HepG2 (cell line): ENCODE data around the gene OR2V2. TPM values are rescaled to one million over a fixed set of nuclear protein-coding genes. Genes with fewer than 3 reads are reported as not detected.

Experiments used
- ATAC-seq: fragments of 200-7000 bp; cut with Tn5 transposase; 3 replicates; pipeline ENCODE4 v1.9.1; 2020; ENCODE audit warnings: mild to moderate bottlenecking, moderate library complexity
- BruUV-seq: library from RNA; stranded (reverse); fragments of 400-500 nt; replicated peaks from 2 replicates; lab custom pipeline; 2021; lab: Mats Ljungman, UMichigan
- CTCF ChIA-PET: fragments of 300-600 bp; formaldehyde crosslinking; extraction: SDS; loops from one replicate; lab custom pipeline; 2021; ENCODE audit warnings: low total read pairs, inconsistent platforms, low intra/inter-chr PET ratio; lab: Yijun Ruan, JAX
- POLR2A ChIA-PET: fragments of 350-600 bp; sonication (Branson Sonifier 250); formaldehyde crosslinking; loops from one replicate; lab custom pipeline; 2020; ENCODE audit warnings: antibody characterized with exemption, inconsistent platforms; lab: Yijun Ruan, JAX
- DNase-seq: peaks from one replicate; pipeline ENCODE4 v3.0.0-alpha.2; 2015; ENCODE audit warnings: low spot score
- FAIRE-seq: peaks from 3 replicates; lab custom pipeline; 2011; peaks lifted over from hg19 to GRCh38; lab: Jason Lieb, UNC
- H2AFZ ChIP-seq: one replicate; pipeline ENCODE4 v1.6.1; 2011; ENCODE audit warnings: low read length, inconsistent platforms
- H3K27ac ChIP-seq: fragments of 300-600 bp; 3 replicates; pipeline ENCODE4 v1.8.0; 2011; ENCODE audit warnings: mixed run types, mild to moderate bottlenecking, mixed read lengths, low read length, inconsistent platforms; ENCODE audit not compliant: insufficient read depth; ENCODE audit errors: extremely low read length
- H3K27me3 ChIP-seq, 2 experiments: fragments of 200-600 bp in 1 of 2; 2 replicates in 1 of 2; 3 replicates in 1 of 2; pipeline versions ENCODE4 v1.6.0 to v1.8.0; 2011; ENCODE audit warnings: low read length in 2 of 2, mild to moderate bottlenecking in 2 of 2, moderate library complexity in 2 of 2, inconsistent platforms in 1 of 2; ENCODE audit not compliant: insufficient read depth in 2 of 2, control insufficient read depth in 1 of 2
- H3K36me3 ChIP-seq, 2 experiments: fragments of 200-600 bp in 1 of 2; replicated peaks in 1 of 2; 2 replicates in 1 of 2; 3 replicates in 1 of 2; pipeline versions ENCODE4 v1.5.1 to v1.8.0; 2011; ENCODE audit warnings: low read length in 2 of 2, inconsistent platforms in 1 of 2; ENCODE audit not compliant: insufficient read depth in 2 of 2, control insufficient read depth in 1 of 2
- H3K4me1 ChIP-seq: 2 replicates; pipeline ENCODE4 v1.5.1; 2012; ENCODE audit warnings: low read length, inconsistent platforms; ENCODE audit not compliant: insufficient read depth
- H3K4me2 ChIP-seq: 2 replicates; pipeline ENCODE4 v1.6.0; 2011; ENCODE audit warnings: low read depth, low read length, inconsistent platforms
- H3K4me3 ChIP-seq, 3 experiments: fragments of 200-600 bp in 1 of 3; sonication (generic), shearing (Covaris generic) in 1 of 3; replicated peaks in 1 of 3; 2 replicates each; pipeline ENCODE4 v1.5.1; 2011 to 2016; ENCODE audit warnings: low read length in 3 of 3, inconsistent platforms in 2 of 3, low read depth in 2 of 3, mild to moderate bottlenecking in 2 of 3, control low read depth in 1 of 3, mixed read lengths in 1 of 3; ENCODE audit not compliant: insufficient read depth in 1 of 3
- H3K79me2 ChIP-seq: one replicate; pipeline ENCODE4 v1.6.1; 2011; ENCODE audit warnings: low read length, inconsistent platforms; ENCODE audit not compliant: insufficient read depth
- H3K9ac ChIP-seq: 2 replicates; pipeline ENCODE4 v1.6.0; 2011; ENCODE audit warnings: mild to moderate bottlenecking, low read depth, low read length, inconsistent platforms; ENCODE audit not compliant: insufficient read depth
- H3K9me3 ChIP-seq: 2 replicates; pipeline ENCODE4 v1.5.1; 2012; ENCODE audit warnings: mild to moderate bottlenecking, low read length
- H4K20me1 ChIP-seq: 2 replicates; pipeline ENCODE4 v1.6.0; 2011; ENCODE audit warnings: inconsistent platforms, mild to moderate bottlenecking, low read length, moderate library complexity; ENCODE audit not compliant: insufficient read depth
- ARNT2 ChIP-seq: sonication (generic); formaldehyde crosslinking; IDR thresholded peaks from 2 replicates; pipeline ENCODE4 v1.8.0; 2022; ENCODE audit warnings: mild to moderate bottlenecking, low read depth, missing genetic modification reagents, moderate library complexity
- DDIT3 ChIP-seq: sonication (generic); formaldehyde crosslinking; IDR thresholded peaks from 2 replicates; pipeline ENCODE4 v1.4.0; 2020; ENCODE audit warnings: mild to moderate bottlenecking, missing genetic modification reagents
- FOSL2 ChIP-seq: sonication (generic); formaldehyde crosslinking; IDR thresholded peaks from 2 replicates; pipeline ENCODE4 v1.4.0; 2020; ENCODE audit warnings: missing genetic modification reagents
- MAFF ChIP-seq: IDR thresholded peaks from 2 replicates; pipeline ENCODE4 v1.6.1; 2011; ENCODE audit warnings: low read depth, low read length, improper control_type of control experiment
- SP140L ChIP-seq: sonication (generic); formaldehyde crosslinking; IDR thresholded peaks from 2 replicates; pipeline ENCODE4 v1.4.0; 2020; ENCODE audit warnings: missing genetic modification reagents, borderline replicate concordance
- SRSF4 ChIP-seq: fragments of 200-400 bp; formaldehyde crosslinking; IDR thresholded peaks from one replicate; pipeline ENCODE4 v1.6.1; 2018; ENCODE audit warnings: mild to moderate bottlenecking, low read depth, low read length, moderate library complexity; ENCODE audit not compliant: poor library complexity, severe bottlenecking
- SSRP1 ChIP-seq: IDR thresholded peaks from 2 replicates; pipeline ENCODE4 v1.6.1; 2016; ENCODE audit warnings: control low read depth
- TARDBP ChIP-seq: sonication (generic); formaldehyde crosslinking; IDR thresholded peaks from 2 replicates; pipeline ENCODE4 v1.8.0; 2022; ENCODE audit warnings: mild to moderate bottlenecking, missing genetic modification reagents
- TOE1 ChIP-seq: sonication (generic); formaldehyde crosslinking; IDR thresholded peaks from 2 replicates; pipeline ENCODE4 v1.4.0; 2020; ENCODE audit warnings: mild to moderate bottlenecking, missing genetic modification reagents
- ZNF740 ChIP-seq: sonication (generic); formaldehyde crosslinking; IDR thresholded peaks from 2 replicates; pipeline ENCODE4 v1.4.0; 2020; ENCODE audit warnings: missing genetic modification reagents
- WGBS: methylation state at CpG from one replicate; pipeline ENCODE4 v1.1.6; 2017; ENCODE audit warnings: low lambda C conversion rate; 5-methylcytosine and 5-hydroxymethylcytosine counted together
- in situ Hi-C: cut with HindIII; loops from 2 replicates; pipeline ENCODE4 v1.10.0; 2017; ENCODE audit warnings: low pct_unique_long_range_greater_than_20kb; ENCODE audit not compliant: extremely low pct_ligation_motif_present
- intact Hi-C: fragments of 100-400 bp; cut with micrococcal nuclease; formaldehyde crosslinking; loops from one replicate; pipeline ENCODE4 v1.10.0; 2022; ENCODE audit not compliant: unreplicated experiment
- polyA plus RNA-seq, 8 experiments: library from polyadenylated mRNA; depleted of rRNA in 3 of 8; stranded (reverse) in 7 of 8; unstranded in 1 of 8; fragments of >200 nt; fragmentation: Illumina TruSeq in 4 of 8; extraction: Trizol in 4 of 8; gene quantifications; 2 replicates each; pipeline versions ENCODE4 v1.2.1 to v1.2.3, GENCODE V29; 2011 to 2016; ENCODE audit warnings: low read depth in 4 of 8, missing spikeins in 1 of 8, mixed read lengths in 1 of 8; ENCODE audit not compliant: insufficient read depth in 1 of 8
- total RNA-seq, 5 experiments: library from RNA; depleted of rRNA; stranded (reverse); fragments of >200 nt; fragmentation: Illumina TruSeq; extraction: Trizol; gene quantifications; 2 replicates each; pipeline ENCODE4 v1.2.3, GENCODE V29; 2016; ENCODE audit warnings: low read depth in 1 of 5

The OR2V2 gene
- total and polyA plus RNA-seq, 2 of the 13 experiments (the other 11 are each of a cell fraction or from before 2014, with no cell fraction given), result not detected

- no TSS peak for BruUV-seq
- WGBS, result 25% methylated on average over 9 of the region's 12 CpGs
Measured at GRCh38 chr5:181199881-181200638, 52.7 kb downstream of the OR2V2 start.

GRCh38 chr5:181200816-181201215, 53.4 kb downstream of the OR2V2 start:
- no TSS peak for BruUV-seq
- no peaks in the 10 kb centered on the region for H4K20me1 ChIP-seq
- no peak for TF ChIP-seq SRSF4
- 18% methylated on average over 4 of the region's 4 CpGs for WGBS
- H2AFZ ChIP-seq, result no peak overlapping the region
- FAIRE-seq (no peak), ATAC-seq (no peak), DNase-seq (no peak)
- ChIA-PET POLR2A (interaction anchor here (1.4 to 7.4 kb wide), 2 partner anchors 9 kb away, joined by 6 to 104 read pairs; no protein-coding TSS in a partner anchor), CTCF (no interaction called here)
- H3K27me3 ChIP-seq, result peaks cover 7 to 82% of the 10 kb centered on the region in 2 experiments
- no peaks in the 10 kb centered on the region for H3K36me3 ChIP-seq
- no peak overlapping the region for H3K27ac ChIP-seq
- H3K79me2 ChIP-seq, result no peaks in the 10 kb centered on the region
- peaks cover 36% of the 10 kb centered on the region for H3K4me1 ChIP-seq
- H3K4me3 ChIP-seq, result no peak overlapping the region
- no peak overlapping the region for H3K4me2 ChIP-seq
- H3K9me3 ChIP-seq, result no peaks in the 10 kb centered on the region
- no peak overlapping the region for H3K9ac ChIP-seq
- in situ Hi-C loops, result no loop called here
- intact Hi-C loops, result no loop called here

More at GRCh38 chr5:181199881-181200638, 52.7 kb downstream of the OR2V2 start:
- H3K4me3 ChIP-seq, result no peak overlapping the region; a peak in 1 of 6 replicates
- intact Hi-C loops, result no loop called here
- POLR2A ChIA-PET, result interaction anchor here (0.8 to 1.4 kb wide), 2 partner anchors 8 to 22 kb away, joined by 4 to 6 read pairs; no protein-coding TSS in a partner anchor
- H3K4me2 ChIP-seq, result no peak overlapping the region; the same call in 1 of the 2 replicates
- no peaks in the 10 kb centered on the region for H3K36me3 ChIP-seq
- H3K27me3 ChIP-seq, result peaks cover 7 to 74% of the 10 kb centered on the region in 2 experiments
- no peaks in the 10 kb centered on the region for H3K9me3 ChIP-seq
- no peaks in the 10 kb centered on the region for H4K20me1 ChIP-seq
- DNase-seq (no peak), FAIRE-seq (no peak), ATAC-seq (peak; percentile 12; the same call in 2 of the 3 replicates)
- H3K9ac ChIP-seq, result no peak overlapping the region
- peaks cover 31% of the 10 kb centered on the region for H3K4me1 ChIP-seq
- no peak overlapping the region for H2AFZ ChIP-seq
- no peaks in the 10 kb centered on the region for H3K79me2 ChIP-seq
- no peak for TF ChIP-seq TARDBP (CRISPR knock-in tag)
- 0 out of 2 replicates have a peak, but pooled peaks have one; percentile 32 for TF ChIP-seq FOSL2 (CRISPR knock-in tag)
- no peak for TF ChIP-seq MAFF
- TF ChIP-seq SSRP1, result no peak
- TF ChIP-seq TOE1 (CRISPR knock-in tag), result no peak
- TF ChIP-seq ZNF740 (CRISPR knock-in tag), result no peak
- TF ChIP-seq SP140L (CRISPR knock-in tag), result no peak
- no peak for TF ChIP-seq ARNT2 (CRISPR knock-in tag)
- no peak for TF ChIP-seq DDIT3 (CRISPR knock-in tag)
- in situ Hi-C loops, result no loop called here
- no peak overlapping the region for H3K27ac ChIP-seq
- CTCF ChIA-PET, result no interaction called here
